ENCODE data around the gene TMEM108.

The TMEM108 gene

DNA sequence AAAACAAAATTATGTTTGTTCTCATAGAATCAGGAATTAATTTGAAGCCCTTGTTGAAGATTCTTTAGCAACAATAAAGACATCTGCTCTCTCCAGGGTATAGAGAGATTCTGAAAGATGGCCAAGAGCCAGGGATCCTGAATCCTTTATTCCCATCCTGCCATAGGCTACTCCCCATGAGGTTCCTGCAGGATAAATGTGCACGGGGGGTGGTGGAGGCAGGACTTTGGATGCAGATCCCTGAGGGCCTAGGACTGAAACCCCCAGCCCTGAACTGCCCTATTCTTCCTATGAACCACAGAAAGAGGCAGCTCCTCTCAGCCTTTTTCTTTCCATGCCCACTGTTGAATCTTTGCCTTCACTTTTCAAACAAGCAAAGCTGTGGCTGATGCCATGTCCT is 17.1 kb downstream of the TMEM108 start:
- DNase-seq = no peak

DNA sequence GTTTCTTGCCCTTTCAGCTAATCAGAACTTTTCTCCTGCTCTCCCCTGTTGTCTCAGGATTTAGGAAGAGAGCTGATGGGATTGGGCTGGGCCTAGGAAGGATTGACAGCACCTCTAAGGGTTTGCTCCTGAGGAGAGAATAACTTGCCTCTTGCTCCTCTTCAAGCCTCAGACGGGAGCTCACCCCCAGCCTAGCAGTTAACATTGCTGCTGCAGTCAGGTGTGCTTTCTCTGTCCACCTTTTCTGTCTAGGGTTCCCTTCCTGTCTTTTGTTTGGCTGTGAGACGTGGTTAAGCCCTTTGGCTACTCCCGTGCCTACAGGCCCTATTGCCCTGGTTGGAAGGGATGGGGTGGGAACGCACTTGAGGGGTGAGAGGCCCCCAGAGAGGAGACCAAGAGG is 20.1 kb downstream of the TMEM108 start:
- no peak for DNase-seq

DNA sequence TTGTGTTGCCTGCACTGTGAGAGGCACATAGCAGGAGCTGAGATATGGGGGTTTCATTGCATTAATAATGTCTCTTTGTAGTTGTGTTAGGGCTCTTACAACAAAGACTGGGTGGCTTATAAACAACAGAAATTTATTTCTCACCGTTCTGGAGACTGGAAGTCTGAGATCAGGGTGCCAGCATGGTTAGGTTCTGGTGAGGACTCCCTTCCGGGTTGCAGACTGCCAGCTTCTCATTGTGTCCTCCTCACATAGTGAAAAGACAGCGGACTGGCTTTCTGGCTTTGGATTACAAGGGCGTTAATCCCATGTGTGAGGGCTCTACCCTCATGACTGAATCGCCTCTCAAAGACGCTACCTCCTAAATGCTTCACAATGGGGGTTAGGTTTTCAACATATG is 20.6 kb downstream of the TMEM108 start:
- no peak for DNase-seq

DNA sequence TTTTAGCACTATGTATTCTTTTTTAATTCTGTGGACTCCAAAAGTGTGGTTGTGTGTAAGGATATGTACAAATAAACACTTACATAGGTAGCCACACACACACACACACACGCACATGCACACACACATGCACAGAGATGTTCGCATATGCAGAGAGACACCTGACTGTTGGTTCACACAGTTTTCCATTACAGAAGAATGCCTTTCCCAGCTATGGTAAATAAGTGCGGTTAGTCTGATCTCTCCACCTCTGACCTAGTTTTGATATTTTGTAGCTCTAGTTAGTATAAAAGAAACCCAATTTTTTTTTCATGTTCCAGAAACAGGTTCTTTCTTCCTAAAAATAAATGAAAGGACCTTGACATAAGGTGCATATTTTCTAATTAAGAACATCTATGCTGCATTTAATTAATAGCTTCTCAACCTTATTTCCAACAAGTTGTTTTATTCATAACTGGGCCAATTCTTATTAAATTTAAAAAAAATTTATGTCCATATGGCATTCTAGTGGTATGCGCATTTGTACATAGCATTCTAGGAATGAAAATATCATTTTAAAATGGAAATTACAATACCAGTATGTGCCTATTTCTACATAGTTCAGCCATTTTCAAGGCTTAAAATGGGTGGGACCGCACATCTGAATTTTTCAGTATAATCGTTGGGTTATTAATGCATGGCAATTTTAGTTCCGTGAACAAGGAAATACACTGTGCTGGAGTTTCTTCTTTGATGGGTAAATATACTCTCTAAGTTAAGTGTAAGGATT is 27.2 kb downstream of the TMEM108 start:
- no peak for DNase-seq

DNA sequence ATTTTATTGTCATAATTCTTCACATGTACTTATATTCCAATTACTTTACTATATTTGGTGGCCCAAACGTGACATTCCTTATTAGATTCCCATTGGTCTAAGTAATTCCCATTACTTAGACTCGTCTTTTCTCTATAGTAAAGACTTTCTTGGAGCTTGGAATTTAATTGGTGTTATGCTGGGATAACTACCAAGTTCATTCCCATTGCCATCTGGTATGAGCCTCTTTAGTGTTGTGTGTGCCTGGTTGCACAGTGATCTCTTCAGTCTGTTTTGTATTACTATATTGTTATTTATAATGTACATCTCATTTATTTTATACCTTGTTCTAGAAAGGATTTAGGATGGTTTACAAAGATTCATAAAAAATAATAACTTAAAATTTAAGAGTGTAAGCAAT is 27.8 kb downstream of the TMEM108 start:
- no peak for DNase-seq

DNA sequence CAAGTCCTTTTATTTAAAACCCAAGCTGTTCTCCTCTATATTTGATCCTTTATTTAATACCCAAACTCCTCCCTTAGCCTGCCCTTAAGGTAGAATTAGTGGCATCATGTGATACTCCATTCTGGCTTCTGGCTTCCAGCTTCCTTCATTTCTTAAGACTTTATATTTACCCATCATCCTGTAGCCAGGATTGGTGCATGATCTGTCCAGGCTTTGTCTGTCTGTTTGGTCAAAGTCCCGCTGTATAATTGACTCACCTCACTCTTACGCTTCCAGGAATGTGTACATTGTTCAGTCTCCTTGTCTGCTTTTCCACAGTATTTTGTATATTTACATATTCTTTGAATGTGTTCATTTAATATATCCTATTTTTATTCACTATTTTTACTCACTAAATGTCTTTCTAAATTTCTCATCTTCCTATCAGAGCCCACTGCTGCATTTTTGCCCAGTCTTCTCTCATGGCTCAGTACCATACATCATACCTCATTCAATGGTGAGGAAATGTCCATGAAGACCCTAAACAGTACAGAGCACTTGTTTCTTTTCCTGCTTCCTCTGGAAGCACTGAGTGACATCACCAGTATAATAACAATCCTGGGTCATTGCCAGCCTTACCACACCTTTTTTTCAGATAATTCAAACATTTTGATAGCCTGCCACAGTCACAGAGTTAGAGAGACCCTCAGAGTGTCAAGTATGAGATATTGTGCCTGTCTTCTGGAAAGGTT is 31.5 kb downstream of the TMEM108 start:
- DNase-seq = no peak

DNA sequence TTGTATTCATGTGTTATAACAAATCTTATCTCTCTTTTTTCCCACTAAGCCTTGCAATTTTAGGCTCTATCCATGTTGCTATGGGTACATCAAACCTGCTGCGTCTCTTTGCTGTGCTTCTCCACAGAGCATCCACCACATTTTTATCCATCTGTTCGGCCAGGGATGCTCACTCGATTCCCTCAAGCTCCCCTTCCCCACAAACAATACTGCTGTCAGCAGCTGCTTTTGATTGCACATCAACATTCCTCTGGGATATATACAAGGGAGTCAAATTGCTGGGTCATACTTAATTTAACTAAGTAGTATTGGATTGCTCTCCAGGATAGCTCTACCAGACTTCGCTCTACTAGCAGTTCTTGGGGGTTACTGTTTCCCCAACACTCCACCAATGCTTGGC is 36.8 kb downstream of the TMEM108 start:
- DNase-seq = no peak

DNA sequence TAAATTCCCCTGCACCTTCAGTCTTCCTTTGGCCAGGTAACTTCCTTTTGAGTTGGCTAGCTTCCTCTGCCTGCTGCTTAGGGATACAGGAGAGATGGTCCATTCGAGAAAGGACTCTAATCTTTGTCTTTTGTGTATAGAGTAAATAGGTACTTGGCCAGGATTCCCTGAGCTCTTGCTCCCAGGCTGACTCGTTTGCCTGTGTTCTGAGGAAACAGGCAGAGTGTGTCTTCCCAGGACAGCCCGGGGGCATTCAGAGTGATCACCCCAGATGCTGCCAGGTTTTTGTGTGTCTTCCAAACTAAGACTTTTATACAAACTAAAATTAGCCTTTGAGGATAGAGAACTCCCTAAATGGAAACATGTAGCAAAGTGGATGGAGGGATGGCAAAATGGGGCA is 39.5 kb downstream of the TMEM108 start:
- no peak for DNase-seq

DNA sequence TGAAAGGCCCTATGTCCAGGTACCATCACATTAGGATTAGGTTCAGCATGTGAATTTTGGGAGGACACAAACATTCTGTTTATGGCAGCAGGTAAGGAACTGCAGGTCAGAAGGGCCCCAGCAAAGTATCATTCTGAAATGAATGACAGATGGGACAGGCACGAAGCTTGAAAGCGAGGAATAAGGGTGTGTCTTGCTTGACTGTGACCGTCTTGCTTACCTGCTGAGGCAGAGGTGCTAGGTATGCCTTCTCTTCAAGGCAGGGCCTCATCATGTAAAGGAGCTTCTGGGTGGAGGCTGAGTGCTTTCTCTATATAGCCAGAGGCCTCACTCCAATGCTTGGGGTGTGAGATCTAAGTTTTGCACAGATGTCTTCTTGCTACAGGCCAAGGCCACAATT is 41.4 kb downstream of the TMEM108 start:
- no peak for DNase-seq

DNA sequence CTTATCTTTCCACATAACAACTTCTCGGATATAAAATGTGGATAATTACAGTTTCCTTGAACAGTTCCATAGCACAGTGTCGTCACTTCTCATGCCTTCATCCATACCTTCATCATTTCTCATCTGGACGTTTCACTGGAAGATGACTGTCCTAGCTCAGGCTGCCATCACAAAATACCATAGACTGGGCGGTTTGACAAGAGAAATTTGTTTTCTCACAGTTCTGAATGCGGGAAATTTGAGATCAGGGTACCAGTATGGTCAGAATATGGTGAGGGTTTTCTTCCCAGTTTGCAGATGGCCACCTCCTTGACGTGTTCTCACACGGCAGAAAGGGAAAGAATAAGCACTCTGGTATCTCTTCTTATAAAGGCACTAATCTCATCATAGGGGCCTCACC is 42.8 kb downstream of the TMEM108 start:
- DNase-seq = no peak

DNA sequence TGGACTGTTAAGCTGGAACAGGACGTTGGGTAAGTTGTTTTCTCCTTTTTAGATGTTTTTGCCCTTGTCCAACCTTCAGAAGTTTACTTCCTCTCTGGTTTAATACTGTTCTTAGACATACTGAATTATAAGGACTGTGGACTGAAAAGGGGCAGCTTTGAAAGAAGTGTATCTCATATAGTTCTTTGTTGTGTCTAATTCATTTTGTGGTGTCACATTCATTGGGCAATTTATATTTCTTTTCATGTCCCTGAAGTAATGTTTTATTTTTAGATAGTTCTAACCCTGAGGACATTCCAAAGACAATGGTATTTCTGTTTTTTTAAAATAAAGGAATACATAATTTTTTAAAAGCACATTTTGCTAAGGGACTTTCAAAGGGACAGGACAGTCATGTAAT is 45.2 kb downstream of the TMEM108 start:
- no peak for DNase-seq

DNA sequence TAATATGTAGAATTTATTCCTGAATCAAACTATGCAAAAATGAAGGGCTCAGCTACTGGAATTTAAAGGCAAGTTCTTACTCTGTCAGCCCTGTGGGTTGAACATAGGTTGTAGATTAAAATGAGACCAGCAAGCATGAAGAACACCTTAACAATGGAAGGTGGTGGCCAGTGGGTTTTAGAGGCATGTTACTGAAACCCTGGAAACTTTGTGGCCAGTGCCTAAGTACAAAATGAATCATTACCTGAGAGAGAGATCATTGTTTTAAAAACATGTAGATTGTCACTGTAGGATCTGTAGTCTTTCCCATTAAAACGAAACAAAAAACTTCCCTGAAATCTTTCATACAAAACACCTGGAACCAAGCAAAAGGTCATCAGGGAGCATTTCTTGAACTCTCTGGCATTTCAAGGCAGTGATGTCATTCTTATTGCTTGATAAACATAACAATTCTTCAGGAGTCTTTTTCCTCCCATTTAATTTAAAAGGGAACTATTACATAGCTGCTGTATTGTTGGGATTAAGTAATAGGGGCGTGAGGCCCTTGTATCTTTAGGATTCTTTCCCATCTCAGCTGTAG is 51.8 kb downstream of the TMEM108 start:
- no peak for DNase-seq

DNA sequence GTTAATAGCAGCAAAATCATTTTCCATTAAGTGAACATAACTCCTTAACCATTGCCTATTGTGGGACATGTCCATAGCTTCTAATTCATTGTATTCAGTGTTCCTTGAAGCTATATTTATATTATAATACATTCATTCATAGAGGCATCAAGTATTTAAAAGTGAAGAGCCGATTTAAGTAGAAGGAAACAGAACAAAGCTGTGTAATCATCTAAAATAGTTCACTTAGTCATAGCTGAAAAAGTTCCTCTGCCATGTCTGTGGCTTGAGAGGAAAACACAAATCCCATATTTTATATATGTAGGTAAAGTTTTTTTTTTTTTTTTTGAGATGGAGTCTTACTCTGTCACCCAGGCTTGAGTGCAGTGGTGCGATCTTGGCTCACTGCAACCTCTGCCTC is 54.5 kb downstream of the TMEM108 start:
- no peak for DNase-seq

DNA sequence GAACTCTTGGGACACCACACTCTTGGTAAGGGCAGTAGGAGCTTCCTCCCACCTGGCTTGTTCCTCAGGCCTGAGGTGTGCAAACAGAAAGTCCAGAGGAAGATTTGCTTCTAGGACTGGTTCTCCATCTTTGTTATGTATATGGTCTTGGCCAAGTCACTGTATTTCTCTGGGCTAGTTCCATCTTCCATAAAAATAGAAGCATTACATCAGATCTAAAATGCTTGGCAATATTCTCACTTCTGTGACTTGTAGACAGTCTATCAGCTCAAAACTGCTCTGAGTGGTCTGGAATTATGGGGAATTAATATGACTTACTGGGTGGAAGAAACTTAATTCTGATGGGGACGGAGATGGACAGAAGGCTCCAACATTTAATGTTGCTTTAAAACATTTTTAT is 55.2 kb downstream of the TMEM108 start:
- DNase-seq = no peak

DNA sequence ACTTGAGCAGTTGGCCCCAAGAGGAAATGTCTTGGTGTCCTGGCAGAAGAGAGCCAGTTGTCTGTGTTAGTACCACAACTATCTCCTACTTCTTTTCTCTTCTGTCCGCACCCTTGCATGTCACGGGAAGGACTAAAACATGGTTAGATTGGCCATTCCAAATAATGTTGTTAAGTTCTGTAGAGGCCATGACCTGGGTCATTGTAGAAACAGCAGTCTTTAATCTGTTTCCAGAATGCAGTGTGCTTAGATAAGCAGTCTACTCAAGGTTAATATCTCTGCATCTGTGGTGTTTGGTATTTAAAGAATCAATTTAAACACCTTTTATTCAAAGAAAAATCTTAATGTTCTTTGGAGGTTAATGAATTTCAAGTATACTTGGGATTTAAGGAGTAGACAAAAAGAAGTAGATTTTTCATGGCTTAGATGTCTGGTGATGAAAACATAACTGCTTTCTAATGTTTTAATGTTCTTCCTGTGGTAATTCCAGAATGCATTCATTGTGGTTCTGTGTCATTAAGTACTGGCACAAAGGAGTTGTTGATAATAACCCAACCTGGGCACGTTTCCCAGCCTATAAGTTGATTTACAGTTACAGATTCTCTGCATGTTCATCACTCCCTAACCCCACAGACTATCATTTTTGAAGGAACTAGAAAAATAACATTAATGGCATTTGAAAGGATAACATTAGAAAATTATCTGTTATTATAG is 58.9 kb downstream of the TMEM108 start:
- DNase-seq = no peak

DNA sequence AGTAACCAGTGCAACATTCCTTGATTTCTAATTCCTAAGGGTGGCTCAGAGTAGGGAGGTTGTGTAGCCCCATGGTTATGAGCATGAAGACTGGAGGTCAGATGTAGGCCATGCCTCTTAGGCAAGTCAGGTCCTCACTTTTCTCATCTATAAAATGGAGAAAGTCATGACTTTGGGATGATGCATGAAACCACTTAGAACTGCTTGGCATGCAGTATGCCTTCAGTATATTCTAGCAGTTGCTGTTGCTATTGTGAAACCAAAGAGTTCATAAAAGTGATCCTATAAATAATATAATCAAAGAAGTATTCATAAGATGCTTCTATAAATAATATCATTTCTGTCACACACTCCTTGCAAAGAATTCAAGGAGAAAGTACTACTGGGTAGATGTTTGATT is 65.5 kb downstream of the TMEM108 start:
- DNase-seq = no peak

DNA sequence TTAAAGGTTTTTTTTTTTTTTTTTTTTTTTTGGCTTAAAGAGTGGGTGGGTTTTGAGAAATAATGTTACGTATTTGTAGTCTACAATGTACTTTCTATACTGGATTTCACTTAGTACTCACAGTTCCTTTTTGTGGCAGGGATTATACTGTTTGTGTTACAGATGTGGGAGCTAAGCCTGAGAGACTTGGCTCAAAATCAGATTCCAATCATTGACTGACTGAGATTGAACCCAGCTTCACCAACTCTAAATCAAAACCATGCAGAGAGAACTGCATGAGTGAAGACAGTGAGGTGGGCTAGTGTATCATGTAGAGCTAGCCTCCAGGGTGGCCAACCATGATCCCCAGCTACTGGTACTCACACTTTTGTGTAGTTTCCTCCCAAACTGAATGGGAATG is 68.0 kb downstream of the TMEM108 start:
- DNase-seq = no peak

DNA sequence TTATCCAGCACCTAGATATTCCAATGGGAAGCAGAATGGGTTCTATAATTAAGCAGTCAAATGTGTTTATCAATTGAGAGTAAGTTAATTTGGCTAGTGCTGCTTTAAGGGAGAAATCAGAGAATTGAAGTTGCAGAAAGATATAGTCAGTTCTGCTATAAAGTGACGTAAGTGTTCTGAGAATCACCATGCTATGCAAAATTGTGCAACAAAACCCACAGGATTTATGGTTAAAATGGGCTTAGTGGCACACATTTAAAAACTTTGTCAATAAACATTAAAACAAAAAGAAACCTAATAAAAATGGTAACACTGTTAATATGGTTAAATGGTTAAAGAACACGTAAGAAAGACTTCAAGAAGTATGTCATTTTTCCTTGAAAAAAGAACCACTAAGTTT is 74.5 kb downstream of the TMEM108 start:
- DNase-seq = no peak

DNA sequence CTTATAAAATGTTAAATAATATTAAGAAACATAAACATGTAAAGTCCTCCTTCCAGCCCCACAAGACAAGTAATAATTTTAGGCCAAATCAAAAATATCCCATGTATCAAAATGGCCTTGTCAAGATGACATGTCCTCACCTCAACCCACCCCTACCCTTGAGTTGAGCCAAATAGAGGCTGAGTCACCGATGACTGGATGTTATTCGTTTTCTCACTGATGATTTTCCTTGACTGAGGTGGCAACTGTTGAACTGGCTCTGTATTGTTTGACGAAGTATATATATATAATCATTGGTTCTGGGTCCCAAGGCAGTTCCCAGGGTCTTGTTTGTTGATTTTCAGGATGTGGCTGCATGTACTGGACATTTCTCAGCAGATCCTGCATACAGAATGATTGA is 75.3 kb downstream of the TMEM108 start:
- no peak for DNase-seq

DNA sequence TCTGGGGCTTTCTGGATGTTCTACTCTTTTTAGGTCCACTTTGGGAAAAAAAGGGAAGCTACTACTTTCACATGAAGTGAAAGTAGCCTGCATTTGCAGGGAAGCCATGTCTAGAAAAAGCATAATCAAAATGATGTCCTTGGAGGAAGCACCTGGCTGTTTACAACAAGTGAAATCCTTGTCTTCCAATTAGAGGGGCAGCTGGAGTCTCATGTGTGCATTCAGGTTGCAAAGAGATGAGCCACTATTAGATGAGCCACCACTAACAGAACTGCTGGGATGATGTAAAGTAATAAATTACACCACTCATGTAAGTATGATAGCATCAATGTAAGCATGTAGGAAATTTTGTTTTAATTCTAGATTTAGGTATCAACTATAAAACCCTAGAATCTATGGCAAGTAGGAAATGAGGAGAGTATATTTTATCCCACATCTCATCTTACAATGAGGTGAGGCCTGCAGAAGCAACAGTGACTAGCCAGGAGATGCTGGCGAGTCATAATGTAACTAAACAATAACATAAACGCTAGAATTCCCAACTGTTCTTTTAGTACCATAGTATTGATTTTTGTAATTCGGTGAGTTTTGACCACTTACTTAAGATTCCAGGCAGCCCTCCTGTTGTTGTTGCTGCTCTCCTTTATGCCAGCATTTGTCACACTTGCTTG is 75.9 kb downstream of the TMEM108 start:
- DNase-seq = no peak

DNA sequence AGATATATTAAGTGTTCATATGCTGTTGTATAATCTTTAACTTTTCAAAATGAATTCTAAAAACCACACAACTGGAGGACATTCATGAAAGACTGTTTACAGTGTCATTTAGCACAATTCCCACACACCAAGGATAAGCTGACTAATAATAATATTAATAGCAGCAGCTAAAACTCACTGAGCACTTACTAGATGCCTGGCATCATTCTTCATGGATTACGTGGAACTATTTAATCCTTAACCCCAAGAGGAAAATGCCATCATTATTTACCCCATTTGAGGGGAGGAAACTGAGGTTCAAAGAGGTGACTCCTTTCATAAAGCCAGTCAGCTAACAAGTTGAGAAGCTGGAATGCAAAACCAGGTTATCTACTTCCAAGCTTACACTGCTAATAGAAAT is 77.0 kb downstream of the TMEM108 start:
- DNase-seq = no peak

DNA sequence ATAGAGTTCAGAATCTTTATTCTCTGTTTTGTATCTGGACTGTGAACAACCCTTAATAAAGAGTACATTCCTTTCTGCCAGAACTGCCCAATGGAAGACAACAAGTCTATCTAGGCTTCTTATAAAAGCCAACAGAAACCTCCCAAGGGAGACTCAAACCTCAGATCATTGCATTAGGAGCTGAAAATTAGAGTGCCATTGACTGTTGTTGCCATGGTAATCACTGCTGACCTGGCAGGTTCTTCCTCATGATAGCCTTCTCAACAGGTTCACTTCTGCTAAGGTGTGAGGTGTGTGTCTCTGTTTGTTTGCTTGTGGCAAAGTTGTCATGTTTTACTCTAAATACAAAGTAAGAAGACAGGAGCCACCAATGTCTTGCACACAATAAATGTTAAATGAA is 79.2 kb downstream of the TMEM108 start:
- DNase-seq = no peak

DNA sequence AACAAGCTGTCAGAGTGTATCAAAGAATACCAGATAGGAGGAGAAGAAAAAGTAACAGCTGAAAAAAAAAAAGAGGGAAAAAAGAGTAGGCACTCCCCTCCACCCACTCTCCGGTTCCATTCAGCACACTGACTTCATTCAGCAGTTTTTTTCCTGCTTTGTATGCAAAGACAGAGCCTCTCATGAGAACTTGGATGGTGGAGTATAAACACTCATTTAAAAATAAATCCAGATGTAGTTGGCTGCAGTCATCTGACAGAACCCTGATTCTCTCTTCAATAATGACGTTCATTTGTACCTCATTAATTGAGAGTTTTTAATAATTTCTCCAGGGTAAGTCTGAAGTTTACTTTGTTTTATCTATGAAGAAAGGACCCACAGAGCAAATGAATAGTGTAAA is 81.0 kb downstream of the TMEM108 start:
- DNase-seq = no peak

Data from NCI-H1694 (cell line).